HepG2 (cell line): ENCODE measurements around the gene KLHL33. TPM values are rescaled to one million over a fixed set of nuclear protein-coding genes. Genes with fewer than 3 reads are reported as not detected.

Source experiments
- CENPX ChIP-seq: sonication (generic); formaldehyde crosslinking; IDR thresholded peaks from 2 replicates; pipeline ENCODE4 v1.9.0; 2021; ENCODE audit warnings: mild to moderate bottlenecking, missing genetic modification reagents, moderate library complexity
- ETV6 ChIP-seq: sonication (generic); formaldehyde crosslinking; conservative IDR thresholded peaks from 2 replicates; pipeline ENCODE4 v1.4.0; 2020; ENCODE audit warnings: missing genetic modification reagents
- HDAC1 ChIP-seq: sonication (generic); formaldehyde crosslinking; IDR thresholded peaks from 2 replicates; pipeline ENCODE4 v1.5.1; 2020; ENCODE audit warnings: mild to moderate bottlenecking, missing genetic modification reagents
- HOXA7 ChIP-seq: sonication (generic); formaldehyde crosslinking; IDR thresholded peaks from 2 replicates; pipeline ENCODE4 v1.8.1; 2022; ENCODE audit warnings: mild to moderate bottlenecking, missing genetic modification reagents, moderate library complexity
- IKZF4 ChIP-seq: sonication (generic); formaldehyde crosslinking; IDR thresholded peaks from 2 replicates; pipeline ENCODE4 v1.5.1; 2020; ENCODE audit warnings: borderline replicate concordance, mild to moderate bottlenecking, low read depth, missing genetic modification reagents; ENCODE audit errors: not compliant biosample characterization
- MAFF ChIP-seq: IDR thresholded peaks from 2 replicates; pipeline ENCODE4 v1.6.1; 2011; ENCODE audit warnings: low read depth, low read length, improper control_type of control experiment
- ONECUT2 ChIP-seq: sonication (generic); formaldehyde crosslinking; IDR thresholded peaks from 2 replicates; pipeline ENCODE4 v1.4.0; 2020; ENCODE audit warnings: missing genetic modification reagents
- SCMH1 ChIP-seq: sonication (generic); formaldehyde crosslinking; IDR thresholded peaks from 2 replicates; pipeline ENCODE4 v1.9.0; 2021; ENCODE audit warnings: missing genetic modification reagents, mild to moderate bottlenecking, borderline replicate concordance
- SOX5 ChIP-seq: IDR thresholded peaks from 2 replicates; pipeline ENCODE4 v1.6.1; 2016; ENCODE audit warnings: borderline replicate concordance
- ZMAT3 ChIP-seq: sonication (generic); formaldehyde crosslinking; conservative IDR thresholded peaks from 2 replicates; pipeline ENCODE4 v1.7.0; 2021; ENCODE audit warnings: missing genetic modification reagents
- ZNF577 ChIP-seq: sonication (generic); formaldehyde crosslinking; IDR thresholded peaks from 2 replicates; pipeline ENCODE4 v1.4.0; 2020; ENCODE audit warnings: mild to moderate bottlenecking, low read depth, missing genetic modification reagents, borderline replicate concordance
- ZNF598 ChIP-seq: sonication (generic); formaldehyde crosslinking; IDR thresholded peaks from 2 replicates; pipeline ENCODE4 v1.5.1; 2020; ENCODE audit warnings: mild to moderate bottlenecking, missing genetic modification reagents, borderline replicate concordance
- polyA plus RNA-seq, 8 experiments: library from polyadenylated mRNA; depleted of rRNA in 3 of 8; stranded (reverse) in 7 of 8; unstranded in 1 of 8; fragments of >200 nt; fragmentation: Illumina TruSeq in 4 of 8; extraction: Trizol in 4 of 8; gene quantifications; 2 replicates each; pipeline versions ENCODE4 v1.2.1 to v1.2.3, GENCODE V29; 2011 to 2016; ENCODE audit warnings: low read depth in 4 of 8, missing spikeins in 1 of 8, mixed read lengths in 1 of 8; ENCODE audit not compliant: insufficient read depth in 1 of 8
- total RNA-seq, 5 experiments: library from RNA; depleted of rRNA; stranded (reverse); fragments of >200 nt; fragmentation: Illumina TruSeq; extraction: Trizol; gene quantifications; 2 replicates each; pipeline ENCODE4 v1.2.3, GENCODE V29; 2016; ENCODE audit warnings: low read depth in 1 of 5
- TF ChIP-seq, protein P1 (sequence below): sonication (generic); formaldehyde crosslinking; IDR thresholded peaks from 2 replicates; pipeline ENCODE4 v1.9.0; 2022; ENCODE audit warnings: low read depth, missing genetic modification reagents
- TF ChIP-seq, protein P2 (sequence below): sonication (generic); formaldehyde crosslinking; IDR thresholded peaks from 2 replicates; pipeline ENCODE4 v1.4.0; 2020; ENCODE audit warnings: low read depth, missing genetic modification reagents
- TF ChIP-seq, protein P3 (sequence below): sonication (generic); formaldehyde crosslinking; IDR thresholded peaks from 2 replicates; pipeline ENCODE4 v1.5.1; 2020; ENCODE audit warnings: mild to moderate bottlenecking, missing genetic modification reagents, borderline replicate concordance
- TF ChIP-seq, protein P4 (sequence below): sonication (generic); formaldehyde crosslinking; IDR thresholded peaks from 2 replicates; pipeline ENCODE4 v1.5.0; 2020; ENCODE audit warnings: missing genetic modification reagents
- TF ChIP-seq, protein P5 (sequence below): sonication (generic); formaldehyde crosslinking; IDR thresholded peaks from 2 replicates; pipeline ENCODE4 v1.4.0; 2020; ENCODE audit warnings: missing genetic modification reagents, borderline replicate concordance

Gene KLHL33
- total and polyA plus RNA-seq, 2 of the 13 experiments (the other 11 are each of a cell fraction or from before 2014, with no cell fraction given): not detected

DNA sequence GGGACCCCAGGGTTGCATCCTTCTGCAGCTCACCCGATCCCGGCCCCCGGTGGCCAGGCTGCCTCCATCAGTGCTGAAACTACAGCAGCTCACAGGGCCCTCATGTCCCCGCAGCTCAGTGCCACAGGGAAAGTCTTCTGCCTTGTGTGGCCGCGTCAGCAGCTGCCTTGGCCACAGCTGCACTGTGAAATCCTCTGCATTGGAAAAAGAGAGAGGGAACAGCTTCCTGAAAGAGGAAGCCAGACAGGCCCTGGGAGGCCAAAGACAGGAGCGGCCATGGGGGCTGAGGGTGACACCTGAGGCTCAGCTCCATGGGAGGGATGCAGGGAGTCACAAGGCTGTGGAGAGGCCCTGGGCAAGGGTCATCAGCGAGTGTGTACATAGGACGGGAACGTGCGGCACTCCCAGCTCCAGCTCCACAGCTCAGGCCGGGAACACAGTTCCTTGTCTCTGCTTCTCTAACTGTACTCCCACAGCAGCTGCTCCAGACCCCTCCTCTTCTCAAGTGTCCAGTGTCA, 59.8 kb downstream of the KLHL33 start (continued):
- TF ChIP-seq IKZF4 (CRISPR knock-in tag): peak; percentile 81
- no peak for TF ChIP-seq MAFF
- TF ChIP-seq HOXA7: no peak
- no peak for TF ChIP-seq ZNF577 (CRISPR knock-in tag)
- no peak for TF ChIP-seq CENPX (CRISPR knock-in tag)
- TF ChIP-seq, protein P1, sequence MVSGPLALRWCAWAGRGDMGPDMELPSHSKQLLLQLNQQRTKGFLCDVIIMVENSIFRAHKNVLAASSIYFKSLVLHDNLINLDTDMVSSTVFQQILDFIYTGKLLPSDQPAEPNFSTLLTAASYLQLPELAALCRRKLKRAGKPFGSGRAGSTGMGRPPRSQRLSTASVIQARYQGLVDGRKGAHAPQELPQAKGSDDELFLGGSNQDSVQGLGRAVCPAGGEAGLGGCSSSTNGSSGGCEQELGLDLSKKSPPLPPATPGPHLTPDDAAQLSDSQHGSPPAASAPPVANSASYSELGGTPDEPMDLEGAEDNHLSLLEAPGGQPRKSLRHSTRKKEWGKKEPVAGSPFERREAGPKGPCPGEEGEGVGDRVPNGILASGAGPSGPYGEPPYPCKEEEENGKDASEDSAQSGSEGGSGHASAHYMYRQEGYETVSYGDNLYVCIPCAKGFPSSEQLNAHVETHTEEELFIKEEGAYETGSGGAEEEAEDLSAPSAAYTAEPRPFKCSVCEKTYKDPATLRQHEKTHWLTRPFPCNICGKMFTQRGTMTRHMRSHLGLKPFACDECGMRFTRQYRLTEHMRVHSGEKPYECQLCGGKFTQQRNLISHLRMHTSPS (CRISPR knock-in tag): peak; percentile 41; the same call in 1 of the 2 replicates
- TF ChIP-seq, protein P2, sequence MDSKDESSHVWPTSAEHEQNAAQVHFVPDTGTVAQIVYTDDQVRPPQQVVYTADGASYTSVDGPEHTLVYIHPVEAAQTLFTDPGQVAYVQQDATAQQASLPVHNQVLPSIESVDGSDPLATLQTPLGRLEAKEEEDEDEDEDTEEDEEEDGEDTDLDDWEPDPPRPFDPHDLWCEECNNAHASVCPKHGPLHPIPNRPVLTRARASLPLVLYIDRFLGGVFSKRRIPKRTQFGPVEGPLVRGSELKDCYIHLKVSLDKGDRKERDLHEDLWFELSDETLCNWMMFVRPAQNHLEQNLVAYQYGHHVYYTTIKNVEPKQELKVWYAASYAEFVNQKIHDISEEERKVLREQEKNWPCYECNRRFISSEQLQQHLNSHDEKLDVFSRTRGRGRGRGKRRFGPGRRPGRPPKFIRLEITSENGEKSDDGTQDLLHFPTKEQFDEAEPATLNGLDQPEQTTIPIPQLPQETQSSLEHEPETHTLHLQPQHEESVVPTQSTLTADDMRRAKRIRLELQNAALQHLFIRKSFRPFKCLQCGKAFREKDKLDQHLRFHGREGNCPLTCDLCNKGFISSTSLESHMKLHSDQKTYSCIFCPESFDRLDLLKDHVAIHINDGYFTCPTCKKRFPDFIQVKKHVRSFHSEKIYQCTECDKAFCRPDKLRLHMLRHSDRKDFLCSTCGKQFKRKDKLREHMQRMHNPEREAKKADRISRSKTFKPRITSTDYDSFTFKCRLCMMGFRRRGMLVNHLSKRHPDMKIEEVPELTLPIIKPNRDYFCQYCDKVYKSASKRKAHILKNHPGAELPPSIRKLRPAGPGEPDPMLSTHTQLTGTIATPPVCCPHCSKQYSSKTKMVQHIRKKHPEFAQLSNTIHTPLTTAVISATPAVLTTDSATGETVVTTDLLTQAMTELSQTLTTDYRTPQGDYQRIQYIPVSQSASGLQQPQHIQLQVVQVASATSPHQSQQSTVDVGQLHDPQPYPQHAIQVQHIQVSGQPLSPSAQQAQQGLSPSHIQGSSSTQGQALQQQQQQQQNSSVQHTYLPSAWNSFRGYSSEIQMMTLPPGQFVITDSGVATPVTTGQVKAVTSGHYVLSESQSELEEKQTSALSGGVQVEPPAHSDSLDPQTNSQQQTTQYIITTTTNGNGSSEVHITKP: 0 out of 2 replicates have a peak, but pooled peaks have one; percentile 18
- 0 out of 2 replicates have a peak, but pooled peaks have one; percentile 82 for TF ChIP-seq ZNF598 (CRISPR knock-in tag)
- peak; percentile 64; the same call in 1 of the 2 replicates for TF ChIP-seq ZMAT3
- TF ChIP-seq, protein P3, sequence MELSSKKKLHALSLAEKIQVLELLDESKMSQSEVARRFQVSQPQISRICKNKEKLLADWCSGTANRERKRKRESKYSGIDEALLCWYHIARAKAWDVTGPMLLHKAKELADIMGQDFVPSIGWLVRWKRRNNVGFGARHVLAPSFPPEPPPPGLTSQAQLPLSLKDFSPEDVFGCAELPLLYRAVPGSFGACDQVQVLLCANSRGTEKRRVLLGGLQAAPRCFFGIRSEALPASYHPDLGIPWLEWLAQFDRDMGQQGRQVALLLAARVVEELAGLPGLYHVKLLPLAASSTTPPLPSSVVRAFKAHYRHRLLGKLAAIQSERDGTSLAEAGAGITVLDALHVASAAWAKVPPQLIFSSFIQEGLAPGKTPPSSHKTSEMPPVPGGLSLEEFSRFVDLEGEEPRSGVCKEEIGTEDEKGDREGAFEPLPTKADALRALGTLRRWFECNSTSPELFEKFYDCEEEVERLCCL (CRISPR knock-in tag): no peak
- TF ChIP-seq, protein P4, sequence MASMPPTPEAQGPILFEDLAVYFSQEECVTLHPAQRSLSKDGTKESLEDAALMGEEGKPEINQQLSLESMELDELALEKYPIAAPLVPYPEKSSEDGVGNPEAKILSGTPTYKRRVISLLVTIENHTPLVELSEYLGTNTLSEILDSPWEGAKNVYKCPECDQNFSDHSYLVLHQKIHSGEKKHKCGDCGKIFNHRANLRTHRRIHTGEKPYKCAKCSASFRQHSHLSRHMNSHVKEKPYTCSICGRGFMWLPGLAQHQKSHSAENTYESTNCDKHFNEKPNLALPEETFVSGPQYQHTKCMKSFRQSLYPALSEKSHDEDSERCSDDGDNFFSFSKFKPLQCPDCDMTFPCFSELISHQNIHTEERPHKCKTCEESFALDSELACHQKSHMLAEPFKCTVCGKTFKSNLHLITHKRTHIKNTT (CRISPR knock-in tag): no peak
- TF ChIP-seq, protein P5, sequence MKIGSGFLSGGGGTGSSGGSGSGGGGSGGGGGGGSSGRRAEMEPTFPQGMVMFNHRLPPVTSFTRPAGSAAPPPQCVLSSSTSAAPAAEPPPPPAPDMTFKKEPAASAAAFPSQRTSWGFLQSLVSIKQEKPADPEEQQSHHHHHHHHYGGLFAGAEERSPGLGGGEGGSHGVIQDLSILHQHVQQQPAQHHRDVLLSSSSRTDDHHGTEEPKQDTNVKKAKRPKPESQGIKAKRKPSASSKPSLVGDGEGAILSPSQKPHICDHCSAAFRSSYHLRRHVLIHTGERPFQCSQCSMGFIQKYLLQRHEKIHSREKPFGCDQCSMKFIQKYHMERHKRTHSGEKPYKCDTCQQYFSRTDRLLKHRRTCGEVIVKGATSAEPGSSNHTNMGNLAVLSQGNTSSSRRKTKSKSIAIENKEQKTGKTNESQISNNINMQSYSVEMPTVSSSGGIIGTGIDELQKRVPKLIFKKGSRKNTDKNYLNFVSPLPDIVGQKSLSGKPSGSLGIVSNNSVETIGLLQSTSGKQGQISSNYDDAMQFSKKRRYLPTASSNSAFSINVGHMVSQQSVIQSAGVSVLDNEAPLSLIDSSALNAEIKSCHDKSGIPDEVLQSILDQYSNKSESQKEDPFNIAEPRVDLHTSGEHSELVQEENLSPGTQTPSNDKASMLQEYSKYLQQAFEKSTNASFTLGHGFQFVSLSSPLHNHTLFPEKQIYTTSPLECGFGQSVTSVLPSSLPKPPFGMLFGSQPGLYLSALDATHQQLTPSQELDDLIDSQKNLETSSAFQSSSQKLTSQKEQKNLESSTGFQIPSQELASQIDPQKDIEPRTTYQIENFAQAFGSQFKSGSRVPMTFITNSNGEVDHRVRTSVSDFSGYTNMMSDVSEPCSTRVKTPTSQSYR: no peak
- no peak for TF ChIP-seq ONECUT2 (CRISPR knock-in tag)
- peak; percentile 44; the same call in 1 of the 2 replicates for TF ChIP-seq SOX5 (CRISPR knock-in tag)
- TF ChIP-seq SCMH1 (CRISPR knock-in tag): no peak
- TF ChIP-seq ETV6 (CRISPR knock-in tag): no peak
- TF ChIP-seq HDAC1 (CRISPR knock-in tag): peak; percentile 72
